ENCODE data around the gene LHX4.

Gene LHX4

DNA sequence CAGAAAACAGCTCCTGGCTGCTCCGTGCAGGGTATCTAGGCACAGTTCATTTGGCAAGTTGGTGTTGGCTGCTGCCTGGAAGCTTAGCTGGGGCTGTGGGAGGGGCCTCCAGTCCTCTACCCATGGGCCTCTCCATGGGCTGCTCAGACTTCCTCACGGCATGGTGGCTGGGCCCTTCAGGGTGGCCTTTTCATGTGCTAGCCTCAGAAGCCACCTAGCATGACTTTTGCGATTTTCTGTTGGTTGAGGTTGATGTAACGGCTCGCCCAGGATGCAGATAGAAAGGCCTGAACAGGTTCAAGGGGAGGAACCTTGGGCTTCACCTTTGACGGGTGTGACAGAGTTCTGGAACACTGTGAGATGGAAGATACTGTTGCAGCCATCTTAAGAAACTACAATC is 25.8 kb upstream of the LHX4 start:
- H3K4me1 Mint-ChIP-seq (ENCODE audit: low read depth in 2 of 2), result no peaks in the 10 kb centered on the region
- DNase-seq (no peak), ATAC-seq (replicated peaks) (no peak)
- no peak overlapping the region for H3K27ac Mint-ChIP-seq
- H3K36me3 Mint-ChIP-seq (ENCODE audit: insufficient read depth), result peaks cover 9% of the 10 kb centered on the region
- no peaks in the 10 kb centered on the region for H3K9me3 Mint-ChIP-seq
- no peaks in the 10 kb centered on the region for H3K27me3 Mint-ChIP-seq
- H3K4me3 Mint-ChIP-seq, result no peak overlapping the region

DNA sequence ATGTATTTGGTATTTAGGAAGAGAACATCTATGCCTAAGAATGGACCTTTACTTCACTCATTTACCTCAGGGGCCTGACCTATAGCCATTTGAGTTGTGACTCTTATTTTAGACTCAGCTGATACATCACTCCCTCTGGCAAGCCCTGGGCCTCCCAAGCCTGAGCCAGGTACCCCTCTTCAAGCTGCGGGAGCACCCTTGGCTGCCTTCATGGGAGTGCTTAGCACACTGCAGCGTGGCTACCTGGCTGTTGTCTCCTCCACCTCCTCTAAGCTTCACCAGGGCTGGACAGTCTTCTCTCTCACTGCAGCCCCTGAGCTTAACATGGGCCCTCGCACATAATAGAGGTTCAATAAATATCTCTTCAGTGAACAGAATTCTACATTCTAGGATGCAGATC is 23.5 kb upstream of the LHX4 start:
- H3K9me3 Mint-ChIP-seq, result no peaks in the 10 kb centered on the region
- H3K4me1 Mint-ChIP-seq (ENCODE audit: low read depth in 2 of 2), result no peaks in the 10 kb centered on the region
- no peak overlapping the region for H3K27ac Mint-ChIP-seq
- no peak for DNase-seq
- ATAC-seq (replicated peaks), result no peak
- H3K36me3 Mint-ChIP-seq (ENCODE audit: insufficient read depth), result peaks cover 4% of the 10 kb centered on the region
- H3K27me3 Mint-ChIP-seq, result peaks cover 0 to 12% of the 10 kb centered on the region in 2 donors
- no peak overlapping the region for H3K4me3 Mint-ChIP-seq

DNA sequence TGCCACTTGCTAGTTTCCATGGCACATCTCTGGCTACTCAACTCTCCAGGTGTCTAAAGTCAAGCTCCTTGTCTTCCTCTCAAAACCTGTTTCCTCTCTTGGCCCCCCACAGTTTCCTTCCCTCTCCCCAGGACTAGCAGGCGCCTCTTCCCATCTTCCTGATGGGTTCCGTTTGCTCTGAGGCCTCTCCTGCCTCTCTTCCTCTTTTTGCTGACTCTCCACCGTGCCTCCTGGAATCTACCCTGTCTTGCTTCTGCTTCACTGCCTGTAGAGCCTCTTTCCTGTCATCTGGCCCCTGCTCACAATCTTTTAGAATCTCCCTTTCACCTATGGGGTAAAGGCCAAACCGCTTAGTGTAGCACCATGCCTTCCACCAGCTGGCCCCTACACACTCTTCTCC is 21.8 kb upstream of the LHX4 start:
- H3K36me3 Mint-ChIP-seq (ENCODE audit: insufficient read depth), result no peaks in the 10 kb centered on the region
- H3K27me3 Mint-ChIP-seq, result peaks cover 5 to 17% of the 10 kb centered on the region in 2 donors
- no peak overlapping the region for H3K4me3 Mint-ChIP-seq
- no peaks in the 10 kb centered on the region for H3K9me3 Mint-ChIP-seq
- H3K27ac Mint-ChIP-seq, result no peak overlapping the region
- H3K4me1 Mint-ChIP-seq (ENCODE audit: low read depth in 2 of 2), result peaks cover under 1 to 2% of the 10 kb centered on the region in 2 donors
- no peak for ATAC-seq (replicated peaks)
- no peak for DNase-seq

DNA sequence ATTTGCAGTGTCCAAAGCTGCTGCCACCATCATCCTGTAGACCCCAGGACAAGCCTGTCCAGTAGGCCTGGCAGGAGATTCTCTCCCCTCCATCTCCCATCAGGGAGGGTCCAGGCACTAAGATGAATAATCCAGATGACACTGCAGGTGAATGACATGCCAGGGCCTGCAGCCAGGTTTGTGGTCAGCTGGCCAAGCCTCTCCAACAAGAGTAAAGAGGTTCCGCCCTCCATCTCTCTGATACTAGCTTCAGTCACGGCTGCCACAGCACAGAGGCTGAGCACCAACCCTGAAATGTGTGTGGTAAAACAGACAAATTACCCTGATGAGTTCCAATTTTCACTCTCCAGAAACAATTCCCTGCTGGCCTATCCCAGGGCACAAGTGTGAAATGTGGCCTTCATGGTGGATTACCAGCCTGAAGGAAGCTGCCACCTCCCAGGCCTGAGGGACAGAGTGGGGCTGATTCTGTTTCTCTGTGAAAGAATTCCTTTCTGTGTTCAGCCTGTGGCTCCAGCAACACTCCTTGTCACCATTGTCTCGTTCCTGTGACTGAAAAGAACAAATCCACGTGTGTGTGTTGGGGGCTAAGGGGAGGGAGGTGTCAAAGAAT is 19.9 kb upstream of the LHX4 start:
- H3K9me3 Mint-ChIP-seq, result no peaks in the 10 kb centered on the region
- no peak for ATAC-seq (replicated peaks)
- H3K36me3 Mint-ChIP-seq (ENCODE audit: insufficient read depth), result no peaks in the 10 kb centered on the region
- peaks cover 7 to 9% of the 10 kb centered on the region in 2 donors for H3K4me1 Mint-ChIP-seq (ENCODE audit: low read depth in 2 of 2)
- H3K27me3 Mint-ChIP-seq, result peaks cover 5 to 17% of the 10 kb centered on the region in 2 donors
- no peak overlapping the region for H3K27ac Mint-ChIP-seq
- no peak for DNase-seq
- no peak overlapping the region for H3K4me3 Mint-ChIP-seq

DNA sequence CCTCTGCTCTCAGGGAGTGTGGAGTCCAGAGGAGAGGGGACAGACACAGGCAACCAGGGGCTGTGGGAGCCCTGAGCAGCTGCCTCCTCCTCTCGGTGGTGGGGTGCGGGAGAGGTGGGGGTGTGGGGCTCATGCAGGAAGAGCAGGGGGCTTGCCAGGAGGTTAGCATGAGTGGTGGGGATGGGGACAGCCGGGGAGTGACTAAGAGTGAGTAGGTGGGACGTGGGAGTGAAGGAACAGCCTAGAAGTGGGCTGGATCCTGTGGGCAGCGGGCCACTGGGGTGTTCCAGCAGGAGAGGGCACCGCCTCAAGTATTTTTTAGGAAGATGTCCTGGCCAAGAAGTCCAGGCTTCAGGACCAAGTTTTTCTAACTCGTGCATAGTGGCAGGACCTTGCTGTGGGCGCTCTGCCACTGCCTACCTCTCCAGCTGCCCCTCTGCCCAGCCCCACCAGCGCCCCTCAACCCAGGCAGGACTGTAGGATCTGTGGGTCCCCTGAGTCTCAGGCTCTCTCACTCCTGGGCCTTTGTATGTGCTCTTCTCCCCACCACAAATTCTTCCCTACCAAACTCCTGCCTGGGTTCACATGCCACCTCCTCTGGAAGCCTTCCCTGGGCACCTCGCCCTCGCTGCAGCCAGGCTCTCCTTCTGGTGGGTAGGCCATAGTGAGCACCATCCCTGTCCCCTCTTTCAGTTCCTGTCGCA is 18.8 kb upstream of the LHX4 start:
- Mint-ChIP-seq H3K27me3 (peaks cover 5 to 17% of the 10 kb centered on the region in 2 donors), H3K36me3 (ENCODE audit: insufficient read depth) (no peaks in the 10 kb centered on the region), H3K9me3 (no peaks in the 10 kb centered on the region), H3K27ac (no peak overlapping the region), H3K4me3 (no peak overlapping the region), H3K4me1 (ENCODE audit: low read depth in 2 of 2) (peaks cover 7 to 9% of the 10 kb centered on the region in 2 donors)
- ATAC-seq (replicated peaks), result no peak
- no peak for DNase-seq

DNA sequence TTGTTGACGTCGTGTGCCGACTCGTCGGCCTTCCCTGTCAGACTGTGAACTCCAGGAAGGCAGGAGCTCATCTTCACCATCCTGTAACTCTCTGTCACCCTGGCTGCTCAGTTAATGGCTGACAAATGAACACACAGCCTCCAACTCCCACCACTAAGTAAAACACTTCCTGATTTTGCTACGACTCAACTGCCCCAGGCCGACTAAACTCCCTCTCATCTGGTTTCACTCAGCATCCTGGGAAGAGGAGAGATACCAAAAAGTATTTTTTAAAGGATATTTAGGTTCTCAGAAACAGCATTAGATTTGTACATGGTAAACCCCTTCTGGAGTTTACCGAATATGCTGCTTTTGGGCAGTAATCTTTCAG is 18.2 kb upstream of the LHX4 start:
- Mint-ChIP-seq H3K36me3 (ENCODE audit: insufficient read depth) (no peaks in the 10 kb centered on the region), H3K4me3 (no peak overlapping the region), H3K9me3 (no peaks in the 10 kb centered on the region), H3K4me1 (ENCODE audit: low read depth in 2 of 2) (peaks cover 7 to 9% of the 10 kb centered on the region in 2 donors), H3K27me3 (peaks cover 5 to 17% of the 10 kb centered on the region in 2 donors), H3K27ac (no peak overlapping the region)
- no peak for ATAC-seq (replicated peaks)
- DNase-seq, result no peak

DNA sequence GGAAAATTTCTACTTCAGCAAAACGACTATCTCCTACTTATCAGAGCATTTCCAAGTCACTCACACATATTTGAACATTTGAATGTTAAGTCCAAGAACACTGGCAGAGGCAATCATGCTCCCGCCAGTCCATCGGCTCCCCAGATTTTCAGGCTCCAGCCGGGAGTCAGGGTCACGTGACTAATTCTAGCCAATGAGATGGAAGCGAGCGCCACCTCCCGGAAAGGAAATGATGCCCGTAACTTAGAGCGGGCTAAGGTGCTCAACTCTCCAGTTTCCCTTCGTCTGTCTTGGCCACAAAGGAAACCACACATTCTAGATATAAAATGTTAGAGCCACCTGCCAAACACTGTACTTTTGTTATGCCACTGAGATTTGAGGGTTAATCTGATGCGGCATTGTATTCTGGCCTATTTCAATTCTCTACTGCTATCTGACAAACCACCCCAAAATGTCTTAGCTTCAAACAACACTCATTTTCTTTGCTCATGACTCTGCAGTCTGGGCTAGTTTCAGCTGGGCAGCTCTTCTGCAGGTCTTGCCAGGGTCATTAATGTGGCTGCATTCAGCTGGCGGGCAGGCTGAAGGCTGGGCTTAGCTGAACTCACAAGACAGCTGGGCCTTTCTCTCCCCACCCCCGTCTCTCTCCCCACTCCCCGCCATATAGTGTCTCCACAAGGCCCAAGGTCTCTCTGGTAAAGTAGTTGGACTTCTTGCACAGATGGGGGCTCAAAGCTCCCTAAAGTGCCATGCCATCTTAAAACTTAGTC is 16.5 kb upstream of the LHX4 start:
- ATAC-seq (replicated peaks) (peak; percentile 73), DNase-seq (peak; percentile 22 to 55 (median 38))
- Mint-ChIP-seq H3K4me1 (ENCODE audit: low read depth in 2 of 2) (peaks cover 7 to 9% of the 10 kb centered on the region in 2 donors), H3K27me3 (peaks cover 5 to 17% of the 10 kb centered on the region in 2 donors), H3K36me3 (ENCODE audit: insufficient read depth) (no peaks in the 10 kb centered on the region), H3K4me3 (peak overlapping the region; percentile 60 to 73), H3K9me3 (no peaks in the 10 kb centered on the region), H3K27ac (peak overlapping the region; percentile 39 to 80)

DNA sequence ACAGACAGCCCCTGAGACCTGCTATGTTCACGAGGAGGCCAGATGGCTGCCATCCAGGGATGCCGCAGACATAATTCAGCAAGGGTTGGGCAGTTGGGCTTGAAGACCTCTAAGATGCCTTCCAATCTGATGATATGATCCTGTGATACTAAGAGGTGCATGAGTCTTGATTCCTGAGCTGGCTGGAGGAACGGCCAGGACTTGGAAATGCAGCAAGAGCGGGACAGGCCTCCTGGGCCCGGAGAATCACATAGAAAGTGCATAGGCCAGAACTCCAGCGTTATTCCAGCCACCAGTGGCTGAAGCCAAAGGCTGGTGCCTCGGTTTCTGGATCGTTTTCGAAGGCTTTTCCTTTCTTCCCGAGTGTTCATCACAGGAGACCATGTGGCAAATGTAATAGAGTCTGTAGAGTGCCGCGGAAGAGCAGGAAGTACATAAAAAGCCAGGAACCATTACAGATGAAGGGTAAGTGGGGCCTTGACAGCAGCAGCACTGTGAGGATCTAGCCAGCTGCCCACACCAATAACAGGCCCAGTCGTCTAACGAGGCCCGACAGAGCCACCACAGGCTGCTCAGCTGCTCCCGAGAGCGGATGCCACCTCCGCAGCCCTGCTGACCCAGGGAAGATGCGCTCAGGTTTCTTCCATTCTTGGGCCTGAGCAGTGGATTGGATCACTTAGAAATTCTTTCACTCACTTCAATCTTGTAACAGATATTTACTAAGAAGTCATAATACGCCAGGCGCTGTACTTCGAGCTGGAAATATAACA is 14.0 kb upstream of the LHX4 start:
- H3K36me3 Mint-ChIP-seq (ENCODE audit: insufficient read depth), result no peaks in the 10 kb centered on the region
- DNase-seq, result no peak
- no peak overlapping the region for H3K4me3 Mint-ChIP-seq
- H3K27me3 Mint-ChIP-seq, result peaks cover 5 to 28% of the 10 kb centered on the region in 2 donors
- no peak for ATAC-seq (replicated peaks)
- peak overlapping the region in 1 of 2 donors; percentile 26 for H3K27ac Mint-ChIP-seq
- H3K4me1 Mint-ChIP-seq (ENCODE audit: low read depth in 2 of 2), result peaks cover 7 to 9% of the 10 kb centered on the region in 2 donors
- no peaks in the 10 kb centered on the region for H3K9me3 Mint-ChIP-seq

DNA sequence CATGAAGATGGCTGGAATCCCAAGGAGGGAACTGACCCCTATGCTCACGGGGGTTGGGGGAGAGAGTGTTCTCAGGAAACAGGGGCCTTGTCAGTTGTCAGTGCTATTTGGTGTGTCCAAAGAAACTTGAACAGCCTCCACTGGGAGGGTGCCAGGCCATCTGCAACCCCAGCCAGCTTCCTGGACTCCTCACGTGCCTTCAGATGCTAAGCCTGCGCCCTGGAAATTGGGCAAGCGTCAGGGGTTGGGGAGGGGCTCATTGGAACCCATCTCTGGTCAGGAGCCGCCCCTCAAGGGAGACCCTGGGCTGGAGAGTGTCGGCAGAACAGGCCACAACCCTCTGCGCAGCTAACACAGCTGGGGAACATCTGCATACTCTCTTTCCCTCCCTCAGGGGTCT is 13.1 kb upstream of the LHX4 start:
- Mint-ChIP-seq H3K27me3 (peaks cover 2 to 28% of the 10 kb centered on the region in 2 donors), H3K27ac (no peak overlapping the region), H3K4me1 (ENCODE audit: low read depth in 2 of 2) (peaks cover 7 to 9% of the 10 kb centered on the region in 2 donors), H3K36me3 (ENCODE audit: insufficient read depth) (no peaks in the 10 kb centered on the region), H3K4me3 (no peak overlapping the region), H3K9me3 (no peaks in the 10 kb centered on the region)
- ATAC-seq (replicated peaks) (no peak), DNase-seq (no peak)

DNA sequence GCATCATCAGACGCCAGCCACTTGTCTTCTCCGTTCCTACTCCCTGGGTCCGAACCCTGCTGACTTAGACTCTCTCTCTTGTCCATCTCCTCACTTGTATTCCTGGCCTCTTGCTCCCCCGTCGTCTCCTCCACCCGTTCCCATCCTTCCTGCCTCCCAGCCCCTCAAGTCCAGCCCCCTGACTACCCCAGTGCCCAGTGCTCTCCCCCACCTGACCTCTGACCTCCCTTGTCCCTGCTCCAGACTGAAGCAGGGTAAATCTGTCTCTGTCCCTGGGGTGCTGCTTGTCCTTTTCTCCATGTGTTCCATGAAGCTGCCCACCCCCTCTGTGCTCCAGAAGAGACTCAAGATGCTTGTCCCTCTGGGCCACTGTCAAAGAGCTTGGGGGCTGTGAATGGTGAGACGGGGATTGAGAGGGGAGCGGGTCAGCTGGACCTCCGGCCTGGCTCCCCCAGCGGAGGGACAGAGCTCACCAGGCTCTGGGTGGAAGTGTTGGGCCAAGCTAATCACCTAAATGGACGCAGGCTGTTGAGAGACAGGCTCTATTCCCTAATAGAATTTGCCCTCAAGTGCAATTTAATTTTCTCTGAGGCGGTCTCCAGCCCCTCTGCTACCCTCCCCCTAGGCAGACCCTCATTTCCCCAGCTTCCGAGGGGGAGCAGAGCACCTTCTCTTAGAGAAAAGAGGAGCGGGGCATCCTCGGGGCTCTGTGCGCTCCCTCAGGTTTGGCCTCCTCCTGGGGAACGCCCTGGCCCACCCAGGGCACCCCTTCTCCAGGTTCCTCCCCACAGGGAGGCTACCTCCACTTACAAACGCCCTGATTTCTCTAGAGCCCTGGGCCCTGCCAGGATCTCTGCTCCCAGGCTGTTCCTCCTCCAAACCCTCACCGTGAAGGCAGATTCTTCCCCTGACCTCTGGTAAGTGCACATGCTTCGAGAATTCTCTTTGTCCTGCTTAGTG is 11.0 kb upstream of the LHX4 start:
- H3K27ac Mint-ChIP-seq, result no peak overlapping the region
- DNase-seq, result no peak
- peaks cover 18 to 47% of the 10 kb centered on the region in 2 donors for H3K27me3 Mint-ChIP-seq
- no peak overlapping the region for H3K4me3 Mint-ChIP-seq
- no peaks in the 10 kb centered on the region for H3K36me3 Mint-ChIP-seq (ENCODE audit: insufficient read depth)
- H3K9me3 Mint-ChIP-seq, result no peaks in the 10 kb centered on the region
- no peaks in the 10 kb centered on the region for H3K4me1 Mint-ChIP-seq (ENCODE audit: low read depth in 2 of 2)
- ATAC-seq (replicated peaks), result no peak

DNA sequence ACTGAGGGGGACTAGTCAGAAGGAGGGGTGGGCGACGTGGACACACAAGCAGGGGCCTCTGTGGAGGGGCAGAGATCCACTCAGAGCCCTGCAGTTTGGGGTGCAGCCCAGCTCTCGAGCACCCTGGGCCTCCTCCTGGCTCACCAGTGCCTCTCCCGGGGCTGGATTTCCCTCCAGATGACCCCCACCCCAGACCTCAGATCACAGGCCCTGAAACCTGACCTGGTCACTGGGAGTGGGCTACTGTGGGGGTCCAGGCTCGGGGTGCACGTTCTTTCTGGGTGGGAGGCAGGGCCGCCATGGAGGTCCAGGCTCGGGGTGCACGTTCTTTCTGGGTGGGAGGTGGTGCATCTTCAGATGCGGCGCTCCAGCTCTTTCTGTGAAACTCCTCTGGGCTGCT is 10.3 kb upstream of the LHX4 start:
- no peak for DNase-seq
- peaks cover 25 to 54% of the 10 kb centered on the region in 2 donors for H3K27me3 Mint-ChIP-seq
- ATAC-seq (replicated peaks), result no peak
- no peaks in the 10 kb centered on the region for H3K36me3 Mint-ChIP-seq (ENCODE audit: insufficient read depth)
- H3K9me3 Mint-ChIP-seq, result no peaks in the 10 kb centered on the region
- no peak overlapping the region for H3K27ac Mint-ChIP-seq
- H3K4me1 Mint-ChIP-seq (ENCODE audit: low read depth in 2 of 2), result no peaks in the 10 kb centered on the region
- H3K4me3 Mint-ChIP-seq, result no peak overlapping the region

DNA sequence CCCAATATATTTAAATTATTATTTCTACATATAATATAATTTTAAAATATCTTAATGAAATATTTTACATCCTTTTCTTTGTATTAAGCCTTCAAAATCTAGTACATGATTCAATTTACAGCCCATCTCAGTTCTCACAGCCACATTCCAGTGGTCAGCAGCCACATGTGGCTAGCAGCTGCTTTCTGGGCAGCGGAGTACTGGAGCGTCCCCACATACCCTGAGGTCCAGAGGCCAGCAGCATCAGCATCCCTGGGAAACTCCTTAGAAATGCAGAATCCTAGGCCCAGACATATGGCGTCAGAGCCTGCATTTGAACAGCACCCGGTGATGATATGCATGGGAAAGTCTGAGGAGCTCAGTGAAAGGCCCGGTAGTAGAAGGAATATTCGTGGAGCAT is 8.6 kb upstream of the LHX4 start:
- no peaks in the 10 kb centered on the region for H3K4me1 Mint-ChIP-seq (ENCODE audit: low read depth in 2 of 2)
- H3K27me3 Mint-ChIP-seq, result peaks cover 35 to 70% of the 10 kb centered on the region in 2 donors
- DNase-seq, result no peak
- no peaks in the 10 kb centered on the region for H3K36me3 Mint-ChIP-seq (ENCODE audit: insufficient read depth)
- H3K27ac Mint-ChIP-seq, result no peak overlapping the region
- H3K9me3 Mint-ChIP-seq, result no peaks in the 10 kb centered on the region
- ATAC-seq (replicated peaks), result no peak
- no peak overlapping the region for H3K4me3 Mint-ChIP-seq

All from effector memory CD8-positive, alpha-beta T cell (primary cell).